ENCODE data around the gene FEN1. TPM values are rescaled to one million over a fixed set of nuclear protein-coding genes. Genes with fewer than 3 reads are reported as not detected.

FEN1 gene
- total RNA-seq, 1 experiment from 2014 or later = 89.5 TPM

- no peak overlapping the region for H3K27ac ChIP-seq (ENCODE audit: low read depth, low read length)
- no peak for DNase-seq (ENCODE audit: low read depth, low spot score)
- no peak for ATAC-seq
- no peak overlapping the region for H3K4me2 ChIP-seq (ENCODE audit: low read length)
- no peaks in the 10 kb centered on the region for H3K9me3 ChIP-seq (ENCODE audit: control insufficient read depth in 1 of 2, insufficient read depth in 1 of 2, low read depth in 1 of 2, low read length in 2 of 2)
- TF ChIP-seq CEBPB (IDR thresholded peaks at IDR 0.05; ENCODE audit: low read depth) = no peak
- TF ChIP-seq EZH2 (IDR thresholded peaks at IDR 0.05) = no peak
- TF ChIP-seq ZBTB33 (IDR thresholded peaks at IDR 0.05; ENCODE audit: extremely low read depth, insufficient replicate concordance, low read length) = no peak
- no peak for TF ChIP-seq CBX3 (IDR thresholded peaks at IDR 0.05; ENCODE audit: low read depth)
- no peak for TF ChIP-seq SRF (IDR thresholded peaks at IDR 0.05; ENCODE audit: low read depth)
- no peak for TF ChIP-seq JUND (IDR thresholded peaks at IDR 0.05)
- TF ChIP-seq SP1 (IDR thresholded peaks at IDR 0.05; ENCODE audit: low read depth) = no peak
- TF ChIP-seq, protein P1, sequence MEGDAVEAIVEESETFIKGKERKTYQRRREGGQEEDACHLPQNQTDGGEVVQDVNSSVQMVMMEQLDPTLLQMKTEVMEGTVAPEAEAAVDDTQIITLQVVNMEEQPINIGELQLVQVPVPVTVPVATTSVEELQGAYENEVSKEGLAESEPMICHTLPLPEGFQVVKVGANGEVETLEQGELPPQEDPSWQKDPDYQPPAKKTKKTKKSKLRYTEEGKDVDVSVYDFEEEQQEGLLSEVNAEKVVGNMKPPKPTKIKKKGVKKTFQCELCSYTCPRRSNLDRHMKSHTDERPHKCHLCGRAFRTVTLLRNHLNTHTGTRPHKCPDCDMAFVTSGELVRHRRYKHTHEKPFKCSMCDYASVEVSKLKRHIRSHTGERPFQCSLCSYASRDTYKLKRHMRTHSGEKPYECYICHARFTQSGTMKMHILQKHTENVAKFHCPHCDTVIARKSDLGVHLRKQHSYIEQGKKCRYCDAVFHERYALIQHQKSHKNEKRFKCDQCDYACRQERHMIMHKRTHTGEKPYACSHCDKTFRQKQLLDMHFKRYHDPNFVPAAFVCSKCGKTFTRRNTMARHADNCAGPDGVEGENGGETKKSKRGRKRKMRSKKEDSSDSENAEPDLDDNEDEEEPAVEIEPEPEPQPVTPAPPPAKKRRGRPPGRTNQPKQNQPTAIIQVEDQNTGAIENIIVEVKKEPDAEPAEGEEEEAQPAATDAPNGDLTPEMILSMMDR (IDR thresholded peaks at IDR 0.05 in 2 of 3, conservative IDR thresholded peaks at IDR 0.05 in 1 of 3; ENCODE audit: borderline replicate concordance in 1 of 3, insufficient read depth in 1 of 3, low read depth in 2 of 3, low read length in 2 of 3) = no peak
- TF ChIP-seq SIN3A (IDR thresholded peaks at IDR 0.05; ENCODE audit: low read depth) = no peak
- no peak for TF ChIP-seq POLR2AphosphoS5 (IDR thresholded peaks at IDR 0.05; ENCODE audit: low read depth, low read length)
- no peak for TF ChIP-seq REST (IDR thresholded peaks at IDR 0.05; ENCODE audit: low read depth)
- TF ChIP-seq FOSL1 (IDR thresholded peaks at IDR 0.05; ENCODE audit: low read depth) = no peak
- TF ChIP-seq RAD21 (IDR thresholded peaks at IDR 0.05; ENCODE audit: low read depth) = no peak
- no peak for TF ChIP-seq ZFX (IDR thresholded peaks at IDR 0.05)
- no peak for TF ChIP-seq ATF3 (IDR thresholded peaks at IDR 0.05)
- no TSS peak for BruUV-seq (replicated peaks)
- RAD21 ChIA-PET (ENCODE audit: low non-redundant PET in 1 of 2, low total read pairs in 2 of 2, uncharacterized antibody in 2 of 2, unreplicated experiment in 2 of 2) = no interaction called here
- no peaks in the 10 kb centered on the region for H3K27me3 ChIP-seq (ENCODE audit: insufficient read depth, low read length)
- H3K36me3 ChIP-seq (ENCODE audit: control insufficient read depth in 1 of 2, insufficient read depth in 2 of 2, low read length in 2 of 2) = no peaks in the 10 kb centered on the region
- intact Hi-C loops (cut with micrococcal nuclease) = no loop called here
- no peak overlapping the region for H2AFZ ChIP-seq (ENCODE audit: low read depth, low read length, poor library complexity, severe bottlenecking)
- H3K4me3 ChIP-seq (replicated peaks in 1 of 2; ENCODE audit: low read depth in 1 of 2, low read length in 2 of 2) = no peak overlapping the region
- CTCF ChIA-PET = no interaction called here
- no peaks in the 10 kb centered on the region for H3K79me2 ChIP-seq (ENCODE audit: insufficient read depth, low read length)
- H3K9ac ChIP-seq (ENCODE audit: low read length) = no peak overlapping the region
- POLR2A ChIA-PET = no interaction called here
- no peaks in the 10 kb centered on the region for H3K9me2 ChIP-seq (ENCODE audit: insufficient read depth)
- H3K4me1 ChIP-seq (ENCODE audit: control insufficient read depth in 1 of 2, insufficient read depth in 2 of 2, low read length in 2 of 2) = peaks cover 10 to 20% of the 10 kb centered on the region in 2 experiments
- H4K20me1 ChIP-seq (ENCODE audit: insufficient read depth) = no peaks in the 10 kb centered on the region
Observed at GRCh38 chr11:61769946-61770683, 22.6 kb upstream of the FEN1 start.

All from HCT116 (cell line).